ENCODE results near the gene VSTM4. TPM values are rescaled to one million over a fixed set of nuclear protein-coding genes. Genes with fewer than 3 reads are reported as not detected.

VSTM4 gene
- total RNA-seq, 3 donors from 2014 or later: 1.5 to 13.8 (median 2.2) TPM

- TF ChIP-seq CTCF (IDR thresholded peaks at IDR 0.05): no peak
- H3K4me1 ChIP-seq (ENCODE audit: low read depth): no peaks in the 10 kb centered on the region
- no peak for DNase-seq
- no peak for ATAC-seq
- H3K9me3 ChIP-seq: no peaks in the 10 kb centered on the region
- H3K36me3 ChIP-seq (ENCODE audit: low read depth): no peaks in the 10 kb centered on the region
- intact Hi-C loops (cut with DNase I, micrococcal nuclease): no loop called here
- no peak overlapping the region for H3K4me3 ChIP-seq
Observed at GRCh38 chr10:49023071-49023470, 92.3 kb downstream of the VSTM4 start.

- H3K9me3 ChIP-seq: no peaks in the 10 kb centered on the region
- no peaks in the 10 kb centered on the region for H3K36me3 ChIP-seq (ENCODE audit: low read depth)
- H3K4me1 ChIP-seq (ENCODE audit: low read depth): no peaks in the 10 kb centered on the region
- DNase-seq (no peak), ATAC-seq (no peak)
- H3K4me3 ChIP-seq: no peak overlapping the region
- TF ChIP-seq CTCF (IDR thresholded peaks at IDR 0.05): no peak
- intact Hi-C loops (cut with DNase I, micrococcal nuclease): no loop called here
Observed at GRCh38 chr10:49021685-49022084, 93.6 kb downstream of the VSTM4 start.

- ATAC-seq: no peak
- TF ChIP-seq CTCF (IDR thresholded peaks at IDR 0.05): no peak
- no peak for DNase-seq
- no peaks in the 10 kb centered on the region for H3K9me3 ChIP-seq
- intact Hi-C loops (cut with DNase I, micrococcal nuclease): no loop called here
- H3K4me3 ChIP-seq: no peak overlapping the region
- no peaks in the 10 kb centered on the region for H3K36me3 ChIP-seq (ENCODE audit: low read depth)
- no peaks in the 10 kb centered on the region for H3K4me1 ChIP-seq (ENCODE audit: low read depth)
Observed at GRCh38 chr10:49015700-49016099, 99.6 kb downstream of the VSTM4 start.

- DNase-seq: no peak
- no peaks in the 10 kb centered on the region for H3K9me3 ChIP-seq
- TF ChIP-seq CTCF (IDR thresholded peaks at IDR 0.05): no peak
- H3K4me3 ChIP-seq: no peak overlapping the region
- no peak for ATAC-seq
- peaks cover 4% of the 10 kb centered on the region for H3K4me1 ChIP-seq (ENCODE audit: low read depth)
- no peaks in the 10 kb centered on the region for H3K36me3 ChIP-seq (ENCODE audit: low read depth)
- intact Hi-C loops (cut with DNase I, micrococcal nuclease): no loop called here
Observed at GRCh38 chr10:49012603-49013002, 102.7 kb downstream of the VSTM4 start.

GRCh38 chr10:49011756-49012155, 103.6 kb downstream of the VSTM4 start:
- Histone ChIP-seq H3K36me3 (ENCODE audit: low read depth) (no peaks in the 10 kb centered on the region), H3K4me1 (ENCODE audit: low read depth) (peaks cover 4% of the 10 kb centered on the region), H3K4me3 (no peak overlapping the region), H3K9me3 (no peaks in the 10 kb centered on the region)
- no peak for TF ChIP-seq CTCF (IDR thresholded peaks at IDR 0.05)
- DNase-seq (no peak), ATAC-seq (no peak)
- intact Hi-C loops (cut with DNase I, micrococcal nuclease): no loop called here

GRCh38 chr10:49010865-49011264, 104.5 kb downstream of the VSTM4 start:
- H3K36me3 ChIP-seq (ENCODE audit: low read depth): no peaks in the 10 kb centered on the region
- H3K4me1 ChIP-seq (ENCODE audit: low read depth): peaks cover 4% of the 10 kb centered on the region
- ATAC-seq (no peak), DNase-seq (no peak)
- H3K9me3 ChIP-seq: no peaks in the 10 kb centered on the region
- intact Hi-C loops (cut with DNase I, micrococcal nuclease): no loop called here
- no peak overlapping the region for H3K4me3 ChIP-seq
- no peak for TF ChIP-seq CTCF (IDR thresholded peaks at IDR 0.05)
